GM12878 (cell line): ENCODE data around the gene HID1. TPM values are rescaled to one million over a fixed set of nuclear protein-coding genes. Genes with fewer than 3 reads are reported as not detected.

Experiments
- ATAC-seq: fragments of 200-7000 bp; cut with Tn5 transposase; 3 replicates; pipeline ENCODE4 v1.9.1; 2020; ENCODE audit warnings: mild to moderate bottlenecking, moderate library complexity
- BruUV-seq: library from RNA; stranded (reverse); fragments of 400-500 nt; replicated peaks from 2 replicates; lab custom pipeline; 2021; lab: Mats Ljungman, UMichigan
- CTCF ChIA-PET: fragments of 300-600 bp; sonication (Branson Sonifier 250); formaldehyde crosslinking; extraction: SDS; loops from one replicate; lab custom pipeline; 2021; ENCODE audit warnings: inconsistent platforms; lab: Yijun Ruan, JAX
- POLR2A ChIA-PET: fragments of 350-600 bp; formaldehyde crosslinking; extraction: SDS; loops from one replicate; lab custom pipeline; 2021; ENCODE audit warnings: inconsistent platforms; lab: Charles Lee
- RAD21 ChIA-PET: fragments of 300-600 bp; sonication (Branson Sonifier 250); formaldehyde crosslinking; loops from one replicate; lab custom pipeline; 2023; ENCODE audit warnings: antibody characterized with exemption; ENCODE audit not compliant: unreplicated experiment; lab: Charles Lee
- SMC1A ChIA-PET: fragments of 300-600 bp; sonication (Branson Sonifier 250); formaldehyde crosslinking; loops from one replicate; lab custom pipeline; 2023; ENCODE audit not compliant: unreplicated experiment, uncharacterized antibody; lab: Charles Lee
- DNase-seq: peaks from one replicate; pipeline ENCODE4 v3.0.0-alpha.2; 2011; ENCODE audit warnings: low read depth, low spot score
- FAIRE-seq: peaks from 3 replicates; lab custom pipeline; 2011; peaks lifted over from hg19 to GRCh38; lab: Jason Lieb, UNC
- H2AFZ ChIP-seq: 2 replicates; pipeline ENCODE4 v1.6.0; 2011; ENCODE audit warnings: low read depth, low read length, control low read depth; ENCODE audit not compliant: control insufficient read depth
- H3K27ac ChIP-seq: 2 replicates; pipeline ENCODE4 v1.5.1; 2011; ENCODE audit warnings: control low read depth; ENCODE audit not compliant: control insufficient read depth, insufficient read depth
- H3K27me3 ChIP-seq, 2 experiments: replicated peaks in 1 of 2; 2 replicates each; pipeline versions ENCODE4 v1.6.0 to v1.6.1; 2011; ENCODE audit warnings: low read length in 1 of 2; ENCODE audit not compliant: control insufficient read depth in 2 of 2, insufficient read depth in 2 of 2
- H3K36me3 ChIP-seq, 2 experiments: 2 replicates each; pipeline ENCODE4 v1.5.1; 2011; ENCODE audit warnings: low read length in 1 of 2; ENCODE audit not compliant: control insufficient read depth in 2 of 2, insufficient read depth in 2 of 2
- H3K4me1 ChIP-seq: 2 replicates; pipeline ENCODE4 v1.6.1; 2011; ENCODE audit warnings: mild to moderate bottlenecking, low read length, moderate library complexity, mixed read lengths; ENCODE audit not compliant: control insufficient read depth, insufficient read depth
- H3K4me2 ChIP-seq: 2 replicates; pipeline ENCODE4 v1.6.0; 2011; ENCODE audit warnings: control low read depth; ENCODE audit not compliant: control insufficient read depth, insufficient read depth
- H3K4me3 ChIP-seq: fragments of 200-600 bp; sonication (generic); 2 replicates; pipeline ENCODE4 v1.5.1; 2016
- H3K79me2 ChIP-seq: 2 replicates; pipeline ENCODE4 v1.6.0; 2011; ENCODE audit warnings: low read length; ENCODE audit not compliant: control insufficient read depth, insufficient read depth
- H3K9ac ChIP-seq: 2 replicates; pipeline ENCODE4 v1.8.0; 2011; ENCODE audit warnings: low read length, control low read depth, mixed read lengths; ENCODE audit not compliant: control insufficient read depth, insufficient read depth
- H3K9me3 ChIP-seq: replicated peaks from 3 replicates; pipeline ENCODE4 v1.5.1; 2011; ENCODE audit warnings: mild to moderate bottlenecking, low read length; ENCODE audit not compliant: control insufficient read depth, insufficient read depth
- H4K20me1 ChIP-seq: 2 replicates; pipeline ENCODE4 v1.6.0; 2011; ENCODE audit not compliant: control insufficient read depth, insufficient read depth
- ATF3 ChIP-seq: IDR thresholded peaks from 2 replicates; pipeline ENCODE4 v1.6.1; 2011; ENCODE audit warnings: low read depth, mild to moderate bottlenecking, low read length, moderate library complexity, borderline replicate concordance; ENCODE audit errors: extremely low read depth
- CBFB ChIP-seq: IDR thresholded peaks from 2 replicates; pipeline ENCODE4 v1.6.1; 2016; ENCODE audit warnings: antibody characterized with exemption, low read depth
- DPF2 ChIP-seq: fragments of 450-650 bp; IDR thresholded peaks from 2 replicates; pipeline ENCODE4 v1.6.1; 2017; ENCODE audit warnings: mild to moderate bottlenecking
- E2F4 ChIP-seq: IDR thresholded peaks from 2 replicates; pipeline ENCODE4 v1.6.1; 2012; ENCODE audit warnings: low read depth, low read length, improper control_type of control experiment
- MTA3 ChIP-seq: IDR thresholded peaks from 2 replicates; pipeline ENCODE4 v1.6.1; 2012; ENCODE audit warnings: low read length, inconsistent platforms, borderline replicate concordance
- NBN ChIP-seq: fragments of 450-650 bp; IDR thresholded peaks from 2 replicates; pipeline ENCODE4 v1.6.1; 2016
- NFYB ChIP-seq: IDR thresholded peaks from 2 replicates; pipeline ENCODE4 v1.6.1; 2011; ENCODE audit warnings: low read depth, mild to moderate bottlenecking, low read length, improper control_type of control experiment, moderate library complexity; ENCODE audit not compliant: insufficient read depth
- NKRF ChIP-seq: fragments of 450-650 bp; conservative IDR thresholded peaks from 2 replicates; pipeline ENCODE4 v1.6.1; 2017; ENCODE audit warnings: mild to moderate bottlenecking, moderate library complexity
- NR2C1 ChIP-seq: fragments of 450-650 bp; IDR thresholded peaks from 2 replicates; pipeline ENCODE4 v1.6.1; 2017; ENCODE audit warnings: antibody characterized with exemption, mild to moderate bottlenecking, moderate library complexity
- RAD51 ChIP-seq: fragments of 450-650 bp; IDR thresholded peaks from 2 replicates; pipeline ENCODE4 v1.6.1; 2016; ENCODE audit warnings: moderate library complexity, mild to moderate bottlenecking, inconsistent platforms
- RB1 ChIP-seq: fragments of 450-650 bp; formaldehyde crosslinking; IDR thresholded peaks from 2 replicates; pipeline ENCODE4 v1.6.1; 2017; ENCODE audit warnings: mild to moderate bottlenecking, borderline replicate concordance
- RBBP5 ChIP-seq: fragments of 200-600 bp; sonication (generic); conservative IDR thresholded peaks from 2 replicates; pipeline ENCODE4 v1.6.1; 2016
- SIN3A ChIP-seq: IDR thresholded peaks from 2 replicates; pipeline ENCODE4 v1.6.1; 2012; ENCODE audit warnings: low read depth, low read length, improper control_type of control experiment
- SMAD1 ChIP-seq: fragments of 450-650 bp; IDR thresholded peaks from 2 replicates; pipeline ENCODE4 v1.6.1; 2018; ENCODE audit warnings: mild to moderate bottlenecking, low read depth; ENCODE audit not compliant: partially characterized antibody
- SPI1 ChIP-seq: IDR thresholded peaks from 2 replicates; pipeline ENCODE4 v1.6.1; 2011; ENCODE audit warnings: low read depth, mild to moderate bottlenecking, low read length, moderate library complexity, borderline replicate concordance; ENCODE audit not compliant: insufficient read depth
- SREBF1 ChIP-seq: IDR thresholded peaks from 2 replicates; pipeline ENCODE4 v1.6.1; 2012; ENCODE audit warnings: mild to moderate bottlenecking, low read length
- ZBTB4 ChIP-seq: fragments of 450-650 bp; formaldehyde crosslinking; IDR thresholded peaks from 2 replicates; pipeline ENCODE4 v1.4.0; 2022; ENCODE audit warnings: mild to moderate bottlenecking, moderate library complexity
- WGBS: methylation state at CpG from one replicate; pipeline ENCODE4 v1.1.6; 2016; ENCODE audit warnings: low lambda C conversion rate; ENCODE audit not compliant: insufficient replicate concordance, insufficient coverage; ENCODE audit errors: missing lambda C conversion rate; 5-methylcytosine and 5-hydroxymethylcytosine counted together
- in situ Hi-C: fragments of 300-500 bp; cut with MboI; formaldehyde crosslinking; loops from 9 replicates; pipeline ENCODE4 v1.14.3; 2018; ENCODE audit warnings: mixed read lengths
- intact Hi-C: fragments of 100-400 bp; cut with micrococcal nuclease; formaldehyde crosslinking; loops from one replicate; pipeline ENCODE4 v1.14.2; 2022; ENCODE audit not compliant: unreplicated experiment
- polyA plus RNA-seq, 11 experiments: library from polyadenylated mRNA; depleted of rRNA in 4 of 11; unstranded in 6 of 11; stranded (reverse) in 5 of 11; fragments of >200 nt; fragmentation: Nextera tagmentation in 4 of 11; fragmentation: Illumina TruSeq in 1 of 11; extraction: Ambion mirVana in 4 of 11; extraction: Trizol in 1 of 11; gene quantifications; 1 replicate in 1 of 11; 2 replicates in 10 of 11; pipeline versions ENCODE4 v1.2.1 to v1.2.3, GENCODE V29; 2011 to 2016; ENCODE audit warnings: inconsistent platforms in 2 of 11, missing spikeins in 2 of 11, low read depth in 1 of 11
- total RNA-seq, 4 experiments: library from RNA; depleted of rRNA in 3 of 4; stranded (reverse); fragments of >200 nt in 3 of 4; fragmentation: Illumina TruSeq in 1 of 4; extraction: Trizol in 1 of 4; gene quantifications; 2 replicates each; pipeline versions ENCODE4 v1.2.1 to v1.2.3, GENCODE V29; 2013 to 2021

The HID1 gene
- total and polyA plus RNA-seq, 10 of the 15 experiments (the other 5 are each of a cell fraction or from before 2014, with no cell fraction given), result 0.04 to 0.77 (median 0.32) TPM; not detected in 2

GRCh38 chr17:74960570-74961342 is 11.8 kb downstream of the HID1 start:
- in situ Hi-C loops, result loop anchor here (5.0 kb wide), 1 partner anchor 242 kb away; no protein-coding TSS in a partner anchor
- DNase-seq (no peak), ATAC-seq (peak; percentile 92), FAIRE-seq (no peak)
- SMC1A ChIA-PET, result interaction anchor here (0.6 to 7.7 kb wide), 57 partner anchors 8 to 557 kb away, joined by 3 to 74 read pairs (median 5); partner anchors contain the start of genes FDXR, HID1, MIF4GD and MRPL58
- no peak overlapping the region for H3K9ac ChIP-seq
- no peak overlapping the region for H3K4me3 ChIP-seq
- no peak overlapping the region for H3K27ac ChIP-seq
- H2AFZ ChIP-seq, result no peak overlapping the region
- H3K4me2 ChIP-seq, result no peak overlapping the region
- H3K9me3 ChIP-seq, result no peaks in the 10 kb centered on the region; the same call in 2 of the 3 replicates
- no peaks in the 10 kb centered on the region; the same call in 1 of the 2 replicates for H3K4me1 ChIP-seq
- no TSS peak for BruUV-seq
- 16% methylated on average over 11 of the region's 19 CpGs for WGBS
- POLR2A ChIA-PET, result interaction anchor here (0.6 to 1.9 kb wide), 5 partner anchors 51 to 244 kb away, joined by 3 to 7 read pairs (median 6); partner anchors contain the start of gene FDXR
- no peaks in the 10 kb centered on the region for H3K27me3 ChIP-seq
- H4K20me1 ChIP-seq, result no peaks in the 10 kb centered on the region
- H3K36me3 ChIP-seq, result no peaks in the 10 kb centered on the region
- RAD21 ChIA-PET, result interaction anchor here (0.6 to 4.5 kb wide), 61 partner anchors 9 to 451 kb away, joined by 3 to 127 read pairs (median 6); partner anchors contain the start of genes ARMC7, ATP5PD, CDR2L and FDXR
- H3K79me2 ChIP-seq, result no peaks in the 10 kb centered on the region
- CTCF ChIA-PET, result interaction anchor here (0.6 to 13.8 kb wide), 93 partner anchors 9 to 581 kb away, joined by 3 to 274 read pairs (median 6); partner anchors contain the start of genes ARMC7, CDR2L, FADS6 and FDXR
- intact Hi-C loops, result loop anchor here (1.0 to 10.0 kb wide), 6 partner anchors 37 to 454 kb away; partner anchors contain the start of gene USH1G
- TF ChIP-seq RB1 (no peak), SIN3A (peak; percentile 62), MTA3 (no peak), RBBP5 (no peak), CBFB (no peak), DPF2 (no peak), ZBTB4 (CRISPR knock-in tag) (no peak), SMAD1 (no peak), NKRF (no peak), NFYB (no peak), RAD51 (peak; percentile 78), SREBF1 (no peak), ATF3 (no peak), E2F4 (no peak), NBN (no peak), NR2C1 (no peak), SPI1 (no peak)
